Measurements from ENCODE around the gene MMP26. TPM values are rescaled to one million over a fixed set of nuclear protein-coding genes. Genes with fewer than 3 reads are reported as not detected.
"Not testable (repeated sequence)": the region's sequence is repeated elsewhere in the genome, so short reads cannot be mapped to it uniquely, and the experiment has no call there.

Gene MMP26
- total RNA-seq, 2 donors from 2014 or later: not detected

DNA sequence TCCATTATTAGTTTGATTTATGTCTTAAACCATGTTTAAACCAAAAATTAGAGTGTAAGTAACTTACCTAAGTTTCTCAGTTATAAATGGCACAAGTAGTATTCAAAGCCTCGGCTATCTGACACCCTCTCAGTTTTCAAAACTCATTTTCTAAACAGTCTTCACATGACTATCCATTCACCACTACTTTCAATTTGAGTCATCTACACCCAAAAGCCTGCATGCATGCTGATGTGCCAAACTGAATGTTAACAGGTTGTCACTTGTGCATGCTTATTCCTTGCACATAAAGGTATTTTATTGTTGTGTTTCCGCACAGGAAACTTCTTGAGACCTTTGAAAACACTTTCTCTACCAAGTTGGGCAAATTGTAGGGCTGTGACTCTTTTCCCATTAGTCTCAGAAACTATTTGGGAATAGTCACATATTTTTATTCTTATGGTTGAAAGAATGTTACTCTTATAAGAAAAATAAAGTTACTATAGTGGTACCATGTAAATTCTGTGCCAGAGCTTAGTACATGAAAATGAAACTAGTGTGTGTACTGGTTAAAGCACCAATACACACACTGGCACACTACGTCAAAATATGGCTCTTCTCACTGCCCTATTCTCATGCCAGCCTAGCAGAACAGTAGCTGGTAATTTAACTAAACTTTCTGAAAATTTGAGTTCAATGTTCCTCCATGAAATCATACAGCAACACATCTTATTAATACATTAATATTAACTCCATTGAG lies 4.7 kb upstream of the MMP26 start:
- H3K4me1 ChIP-seq (ENCODE audit: control insufficient read depth in 1 of 2, low read depth in 2 of 2): no peaks in the 10 kb centered on the region

DNA sequence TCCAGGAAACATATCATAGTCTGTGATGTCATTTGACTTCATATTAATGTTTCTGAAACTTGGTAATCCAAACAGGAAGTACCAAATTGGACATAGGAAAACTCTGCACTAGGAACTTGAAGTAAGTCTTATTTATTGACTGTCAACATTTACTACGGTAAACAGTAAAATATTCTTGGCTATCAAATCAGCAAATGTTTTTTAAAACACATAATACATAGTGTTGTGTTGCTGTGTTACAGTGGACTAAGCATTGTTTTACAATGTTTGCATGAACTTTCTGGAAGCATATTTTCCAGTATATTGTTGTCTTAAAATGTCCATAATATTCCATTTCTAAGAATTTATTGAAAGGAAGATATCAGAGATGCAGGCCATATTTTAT lies 4.2 kb upstream of the MMP26 start:
- Histone ChIP-seq H3K4me1 (ENCODE audit: control insufficient read depth in 1 of 2, low read depth in 2 of 2) (no peaks in the 10 kb centered on the region), H3K36me3 (no peaks in the 10 kb centered on the region), H3K9me3 (no peaks in the 10 kb centered on the region), H3K4me3 (no peak overlapping the region), H3K27ac (no peak overlapping the region), H3K27me3 (replicated peaks; ENCODE audit: insufficient read depth) (no peaks in the 10 kb centered on the region)
- TF ChIP-seq, protein P1, sequence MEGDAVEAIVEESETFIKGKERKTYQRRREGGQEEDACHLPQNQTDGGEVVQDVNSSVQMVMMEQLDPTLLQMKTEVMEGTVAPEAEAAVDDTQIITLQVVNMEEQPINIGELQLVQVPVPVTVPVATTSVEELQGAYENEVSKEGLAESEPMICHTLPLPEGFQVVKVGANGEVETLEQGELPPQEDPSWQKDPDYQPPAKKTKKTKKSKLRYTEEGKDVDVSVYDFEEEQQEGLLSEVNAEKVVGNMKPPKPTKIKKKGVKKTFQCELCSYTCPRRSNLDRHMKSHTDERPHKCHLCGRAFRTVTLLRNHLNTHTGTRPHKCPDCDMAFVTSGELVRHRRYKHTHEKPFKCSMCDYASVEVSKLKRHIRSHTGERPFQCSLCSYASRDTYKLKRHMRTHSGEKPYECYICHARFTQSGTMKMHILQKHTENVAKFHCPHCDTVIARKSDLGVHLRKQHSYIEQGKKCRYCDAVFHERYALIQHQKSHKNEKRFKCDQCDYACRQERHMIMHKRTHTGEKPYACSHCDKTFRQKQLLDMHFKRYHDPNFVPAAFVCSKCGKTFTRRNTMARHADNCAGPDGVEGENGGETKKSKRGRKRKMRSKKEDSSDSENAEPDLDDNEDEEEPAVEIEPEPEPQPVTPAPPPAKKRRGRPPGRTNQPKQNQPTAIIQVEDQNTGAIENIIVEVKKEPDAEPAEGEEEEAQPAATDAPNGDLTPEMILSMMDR (IDR thresholded peaks at IDR 0.05): no peak
- no peak for DNase-seq (ENCODE audit: low spot score)
- no peak for ATAC-seq (ENCODE audit: insufficient number of reproducible peaks, low FRiP score, low read depth)

More for the DNA sequence above, 4.7 kb upstream of the MMP26 start:
- Histone ChIP-seq H3K4me3 (no peak overlapping the region), H3K9me3 (no peaks in the 10 kb centered on the region), H3K36me3 (no peaks in the 10 kb centered on the region), H3K27ac (no peak overlapping the region), H3K27me3 (replicated peaks; ENCODE audit: insufficient read depth) (no peaks in the 10 kb centered on the region)
- TF ChIP-seq, protein P1 (IDR thresholded peaks at IDR 0.05): no peak
- DNase-seq (ENCODE audit: low spot score) (no peak), ATAC-seq (ENCODE audit: insufficient number of reproducible peaks, low FRiP score, low read depth) (no peak)

DNA sequence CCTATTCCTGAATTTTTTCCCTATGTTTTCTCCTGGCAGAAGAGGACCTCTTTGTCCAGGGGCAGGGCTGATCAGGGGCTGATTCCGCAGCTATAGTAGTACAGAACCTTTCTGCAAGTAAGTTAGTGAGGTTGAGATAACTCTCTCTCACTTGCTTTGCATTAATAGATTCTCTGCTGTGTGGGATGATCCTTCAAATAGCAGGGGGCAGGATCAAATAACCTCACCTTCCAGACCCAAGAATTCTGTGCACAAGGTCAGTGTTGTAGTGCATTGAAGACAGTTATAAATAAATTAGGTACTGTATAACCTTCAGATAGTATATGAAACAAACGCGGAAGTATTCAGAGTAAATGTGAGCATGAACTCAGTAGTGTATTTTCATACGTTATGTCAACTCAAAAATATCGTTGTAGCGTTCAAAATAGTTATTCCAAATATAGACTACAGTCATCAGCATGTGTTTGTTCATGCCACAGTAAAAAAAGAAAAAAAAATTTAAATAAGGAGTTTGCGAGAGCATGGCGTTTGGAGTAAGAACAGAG lies 278 bp downstream of the MMP26 start:
- TF ChIP-seq, protein P1 (IDR thresholded peaks at IDR 0.05): no peak
- no peaks in the 10 kb centered on the region for H3K9me3 ChIP-seq
- ATAC-seq (ENCODE audit: insufficient number of reproducible peaks, low FRiP score, low read depth) (no peak), DNase-seq (ENCODE audit: low spot score) (no peak)
- H3K27ac ChIP-seq: no peak overlapping the region
- no peaks in the 10 kb centered on the region for H3K36me3 ChIP-seq
- H3K27me3 ChIP-seq (replicated peaks; ENCODE audit: insufficient read depth): no peaks in the 10 kb centered on the region
- no peaks in the 10 kb centered on the region for H3K4me1 ChIP-seq (ENCODE audit: control insufficient read depth in 1 of 2, low read depth in 2 of 2)
- H3K4me3 ChIP-seq: no peak overlapping the region

DNA sequence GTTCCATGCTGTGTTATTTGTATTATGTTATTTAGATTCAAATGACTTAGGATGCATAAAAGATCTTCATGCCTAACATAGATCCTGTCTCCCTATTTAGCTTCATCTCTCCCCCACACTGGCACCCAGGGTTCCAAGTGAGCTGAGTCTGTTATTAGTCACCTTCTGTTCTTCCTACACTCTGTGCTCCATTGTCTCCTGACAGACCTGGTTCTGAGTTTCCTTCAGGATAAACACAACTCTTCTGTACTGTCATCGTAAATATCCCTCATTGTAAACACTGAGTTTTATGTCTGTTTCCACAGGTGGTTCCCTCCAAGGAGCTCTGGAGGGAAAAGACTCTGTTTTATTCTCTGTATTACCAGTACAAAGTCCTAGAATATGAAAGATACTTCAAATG lies 8.7 kb downstream of the MMP26 start:
- TF ChIP-seq, protein P1 (IDR thresholded peaks at IDR 0.05): no peak
- Histone ChIP-seq H3K27ac (no peak overlapping the region), H3K4me1 (ENCODE audit: control insufficient read depth in 1 of 2, low read depth in 2 of 2) (no peaks in the 10 kb centered on the region), H3K9me3 (no peaks in the 10 kb centered on the region), H3K27me3 (replicated peaks; ENCODE audit: insufficient read depth) (no peaks in the 10 kb centered on the region), H3K36me3 (no peaks in the 10 kb centered on the region), H3K4me3 (no peak overlapping the region)
- no peak for DNase-seq (ENCODE audit: low spot score)
- no peak for ATAC-seq (ENCODE audit: insufficient number of reproducible peaks, low FRiP score, low read depth)

DNA sequence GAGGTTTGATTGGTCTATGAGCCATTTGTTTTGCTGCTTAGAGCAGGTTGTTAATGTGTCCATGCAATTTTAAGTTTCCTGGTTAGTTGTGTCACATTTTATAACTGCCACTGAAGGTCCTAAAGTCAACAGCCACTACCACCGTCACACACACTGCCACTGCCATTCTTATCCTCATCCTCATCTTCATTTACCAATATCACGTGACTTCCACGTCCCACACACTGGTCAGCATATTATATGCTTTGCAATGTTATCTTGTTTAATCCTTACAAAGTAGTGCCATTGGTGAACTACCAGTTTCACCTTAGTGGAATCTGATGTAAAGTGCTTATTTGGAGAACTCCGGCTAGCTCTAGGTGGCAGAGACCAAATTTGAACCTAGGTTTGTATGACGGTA lies 9.7 kb downstream of the MMP26 start:
- no peak overlapping the region for H3K4me3 ChIP-seq

DNA sequence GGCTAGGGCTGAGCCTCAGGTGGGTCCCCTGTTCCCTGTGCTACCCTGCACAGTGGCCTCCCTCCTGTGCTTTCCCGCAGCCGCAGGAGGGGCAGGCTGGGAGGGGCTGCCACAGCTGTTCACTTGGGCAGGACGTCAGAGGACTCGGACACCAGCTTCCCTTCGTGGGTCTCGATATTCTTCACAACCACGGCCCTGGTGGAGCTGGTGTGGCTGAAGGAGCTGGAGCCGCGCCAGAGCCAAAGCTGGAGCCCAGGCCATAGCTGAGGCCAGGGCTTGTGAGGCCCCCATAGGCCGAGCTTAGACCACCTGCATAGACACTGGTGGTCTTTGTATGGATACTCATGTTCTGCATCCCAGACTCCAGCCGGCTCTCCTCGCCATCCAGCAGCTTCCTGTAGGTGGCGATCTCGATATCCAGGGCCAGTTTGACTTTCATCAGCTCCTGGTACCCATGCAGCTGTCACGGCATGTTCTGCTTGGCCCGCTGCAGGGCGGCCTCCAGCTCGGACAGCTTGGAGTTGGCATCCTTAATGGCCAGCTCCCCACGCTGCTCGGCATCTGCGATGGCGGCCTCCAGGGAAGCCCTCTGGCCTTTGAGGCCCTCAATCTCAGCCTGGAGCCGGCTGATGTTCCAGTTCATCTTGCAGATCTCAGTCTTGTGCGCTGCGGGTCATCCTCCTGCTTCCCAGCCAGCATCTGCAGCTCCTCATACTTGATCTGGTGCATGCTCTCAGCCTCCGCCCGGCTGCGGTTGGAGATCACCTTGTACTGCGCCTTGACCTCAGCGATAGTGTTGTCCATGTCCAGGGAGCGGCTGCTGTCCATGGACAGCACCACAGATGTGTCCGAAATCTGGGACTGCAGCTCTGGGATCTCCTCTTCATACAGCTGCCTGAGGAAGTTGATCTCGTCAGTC lies 18.3 kb downstream of the MMP26 start:
- not testable (repeated sequence) for H3K27me3 ChIP-seq (replicated peaks; ENCODE audit: insufficient read depth); H3K9me3 ChIP-seq; DNase-seq (ENCODE audit: low spot score)

More for the DNA sequence above, 9.7 kb downstream of the MMP26 start:
- ATAC-seq (ENCODE audit: insufficient number of reproducible peaks, low FRiP score, low read depth) (no peak), DNase-seq (ENCODE audit: low spot score) (no peak)
- Histone ChIP-seq H3K36me3 (no peaks in the 10 kb centered on the region), H3K27ac (no peak overlapping the region), H3K9me3 (no peaks in the 10 kb centered on the region), H3K27me3 (replicated peaks; ENCODE audit: insufficient read depth) (no peaks in the 10 kb centered on the region), H3K4me1 (ENCODE audit: control insufficient read depth in 1 of 2, low read depth in 2 of 2) (no peaks in the 10 kb centered on the region)
- TF ChIP-seq, protein P1 (IDR thresholded peaks at IDR 0.05): no peak

More for the DNA sequence above, 18.3 kb downstream of the MMP26 start:
- not testable (repeated sequence) for H3K36me3 ChIP-seq; H3K4me1 ChIP-seq (ENCODE audit: control insufficient read depth in 1 of 2, low read depth in 2 of 2); H3K4me3 ChIP-seq; ATAC-seq (ENCODE audit: insufficient number of reproducible peaks, low FRiP score, low read depth); H3K27ac ChIP-seq

All from thoracic aorta (tissue), 2 donors.